ENCODE data around the gene MAPK12.

DNA sequence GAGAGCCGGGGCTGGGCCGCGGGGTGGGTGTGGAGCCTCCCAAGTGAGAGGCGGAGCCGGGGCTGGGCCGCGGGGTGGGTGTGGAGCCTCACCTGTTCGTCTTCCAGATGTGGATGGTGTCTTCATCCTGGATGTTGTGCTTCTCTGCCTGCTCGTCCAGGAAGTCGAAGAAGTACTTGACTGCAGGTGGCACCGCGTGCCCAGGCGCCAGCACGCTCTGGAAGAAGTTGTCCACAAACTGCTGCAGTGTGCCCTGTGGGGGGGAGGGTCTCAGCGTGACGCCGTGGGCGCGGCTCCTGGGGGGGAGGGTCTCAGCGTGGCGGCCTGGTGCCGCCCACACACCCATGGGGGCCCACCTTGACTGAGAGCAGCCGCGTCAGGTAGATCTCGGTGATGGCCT lies 16.3 kb upstream of the MAPK12 start:
- TF ChIP-seq, protein P1, sequence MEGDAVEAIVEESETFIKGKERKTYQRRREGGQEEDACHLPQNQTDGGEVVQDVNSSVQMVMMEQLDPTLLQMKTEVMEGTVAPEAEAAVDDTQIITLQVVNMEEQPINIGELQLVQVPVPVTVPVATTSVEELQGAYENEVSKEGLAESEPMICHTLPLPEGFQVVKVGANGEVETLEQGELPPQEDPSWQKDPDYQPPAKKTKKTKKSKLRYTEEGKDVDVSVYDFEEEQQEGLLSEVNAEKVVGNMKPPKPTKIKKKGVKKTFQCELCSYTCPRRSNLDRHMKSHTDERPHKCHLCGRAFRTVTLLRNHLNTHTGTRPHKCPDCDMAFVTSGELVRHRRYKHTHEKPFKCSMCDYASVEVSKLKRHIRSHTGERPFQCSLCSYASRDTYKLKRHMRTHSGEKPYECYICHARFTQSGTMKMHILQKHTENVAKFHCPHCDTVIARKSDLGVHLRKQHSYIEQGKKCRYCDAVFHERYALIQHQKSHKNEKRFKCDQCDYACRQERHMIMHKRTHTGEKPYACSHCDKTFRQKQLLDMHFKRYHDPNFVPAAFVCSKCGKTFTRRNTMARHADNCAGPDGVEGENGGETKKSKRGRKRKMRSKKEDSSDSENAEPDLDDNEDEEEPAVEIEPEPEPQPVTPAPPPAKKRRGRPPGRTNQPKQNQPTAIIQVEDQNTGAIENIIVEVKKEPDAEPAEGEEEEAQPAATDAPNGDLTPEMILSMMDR (IDR thresholded peaks at IDR 0.05) = no peak
- no peak for TF ChIP-seq EZH2 (IDR thresholded peaks at IDR 0.05; ENCODE audit: borderline replicate concordance, insufficient read depth, low read depth, low read length, poor library complexity, severe bottlenecking)

Data from B cell (primary cell).